Fibroblast of lung (primary cell): ENCODE results near the gene CMTM6.

Source experiments
- CTCF ChIP-seq, 2 donors: IDR thresholded peaks in 1 of 2; conservative IDR thresholded peaks in 1 of 2; 1 replicate in 1 of 2; 2 replicates in 1 of 2; pipeline ENCODE4 v1.5.1; 2011 to 2012; ENCODE audit warnings: low read length in 2 of 2, control low read depth in 1 of 2, inconsistent platforms in 1 of 2, low read depth in 1 of 2, mild to moderate bottlenecking in 1 of 2
- EZH2 ChIP-seq: IDR thresholded peaks from 2 replicates; pipeline ENCODE4 v1.5.1; 2012; ENCODE audit warnings: low read length, control low read depth, mild to moderate bottlenecking; ENCODE audit errors: missing control alignments

- TF ChIP-seq CTCF (conservative IDR thresholded peaks at IDR 0.05 in 1 of 2, IDR thresholded peaks at IDR 0.05 in 1 of 2; ENCODE audit: low read depth in 1 of 2, low read length in 2 of 2) (no peak), EZH2 (no peak)
These were observed 63.9 kb downstream of the CMTM6 start for GRCh38 chr3:32438596-32439344.
